ENCODE measurements around the gene DEGS2.

The DEGS2 gene

GRCh38 chr14:100098171-100098570 lies 61.3 kb downstream of the DEGS2 start (continued):
- TF ChIP-seq ZNF18 (tag by site-specific recombination; IDR thresholded peaks at IDR 0.05) = no peak
- no peak for TF ChIP-seq ZNF707 (tag by site-specific recombination; IDR thresholded peaks at IDR 0.05)
- TF ChIP-seq ZNF26 (tag by site-specific recombination; IDR thresholded peaks at IDR 0.05) = no peak

- H3K36me3 ChIP-seq (ENCODE audit: control insufficient read depth in 2 of 2, insufficient read depth in 1 of 2, low read length in 2 of 2) = peaks cover 6 to 21% of the 10 kb centered on the region in 2 experiments; a peak in 2 of 3 replicates
- H3K4me1 ChIP-seq (ENCODE audit: control insufficient read depth, insufficient read depth, low read length) = no peaks in the 10 kb centered on the region
- ChIA-PET POLR2A (no interaction called here), CTCF (interaction anchor here (0.6 to 1.7 kb wide), 2 partner anchors 12 to 257 kb away, joined by 3 to 10 read pairs; no protein-coding TSS in a partner anchor)
- no peak overlapping the region for H3K4me3 ChIP-seq (ENCODE audit: low read depth, low read length)
- no peak overlapping the region for H3K27ac ChIP-seq (ENCODE audit: extremely low read depth, low read depth, low read length)
- TF ChIP-seq ZNF571 (tag by site-specific recombination; IDR thresholded peaks at IDR 0.05) (no peak), ZBTB48 (tag by site-specific recombination; IDR thresholded peaks at IDR 0.05) (no peak), ZSCAN18 (tag by site-specific recombination; IDR thresholded peaks at IDR 0.05) (no peak), GLI4 (tag by site-specific recombination; IDR thresholded peaks at IDR 0.05) (no peak), PRDM2 (tag by site-specific recombination; IDR thresholded peaks at IDR 0.05; ENCODE audit: borderline replicate concordance) (no peak), WT1 (tag by site-specific recombination; IDR thresholded peaks at IDR 0.05) (no peak), PRDM10 (tag by site-specific recombination; IDR thresholded peaks at IDR 0.05) (no peak), TSHZ1 (tag by site-specific recombination; IDR thresholded peaks at IDR 0.05; ENCODE audit: borderline replicate concordance) (no peak), SP7 (tag by site-specific recombination; IDR thresholded peaks at IDR 0.05) (no peak), ZNF280D (tag by site-specific recombination; IDR thresholded peaks at IDR 0.05) (no peak)
- no peaks in the 10 kb centered on the region for H3K9me3 ChIP-seq (ENCODE audit: control insufficient read depth, insufficient read depth, low read depth, low read length)
These were observed 62.8 kb downstream of the DEGS2 start for GRCh38 chr14:100096656-100097055.

Data from HEK293 (cell line).